Glomerular endothelial cell (primary cell): ENCODE measurements around the gene ATP8A1. TPM values are rescaled to one million over a fixed set of nuclear protein-coding genes. Genes with fewer than 3 reads are reported as not detected.

Experiments used
- DNase-seq: peaks from one replicate; pipeline ENCODE4 v3.0.0-alpha.2; 2011; ENCODE audit warnings: low read depth, low spot score; ENCODE audit errors: extremely low read depth
- total RNA-seq: library from RNA; depleted of rRNA; stranded (reverse); fragments of >200 nt; gene quantifications from 2 replicates; pipeline ENCODE4 v1.2.3, GENCODE V29; 2015

Gene ATP8A1
- total RNA-seq, 1 donor from 2014 or later = 9.7 TPM

GRCh38 chr4:42425146-42426065 is 231.5 kb downstream of the ATP8A1 start:
- DNase-seq = no peak

- DNase-seq = no peak
Measured at GRCh38 chr4:42420140-42420539, 236.8 kb downstream of the ATP8A1 start.

GRCh38 chr4:42417550-42417949 is 239.4 kb downstream of the ATP8A1 start:
- no peak for DNase-seq

GRCh38 chr4:42416017-42416416 is 240.9 kb downstream of the ATP8A1 start:
- DNase-seq = no peak

GRCh38 chr4:42415281-42415680 is 241.6 kb downstream of the ATP8A1 start:
- DNase-seq = no peak

GRCh38 chr4:42412251-42412650 is 244.7 kb downstream of the ATP8A1 start:
- DNase-seq = peak; percentile 93

GRCh38 chr4:42411803-42412202 is 245.1 kb downstream of the ATP8A1 start:
- no peak for DNase-seq

- DNase-seq = no peak
Measured at GRCh38 chr4:42410446-42410845, 246.5 kb downstream of the ATP8A1 start.

- no peak for DNase-seq
Measured at GRCh38 chr4:42404001-42404400, 252.9 kb downstream of the ATP8A1 start.

GRCh38 chr4:42401171-42401570 is 255.7 kb downstream of the ATP8A1 start:
- DNase-seq = no peak

GRCh38 chr4:42399393-42399792 is 257.5 kb downstream of the ATP8A1 start:
- no peak for DNase-seq

GRCh38 chr4:42398871-42399331 is 258.0 kb downstream of the ATP8A1 start:
- DNase-seq = no peak

- DNase-seq = no peak
Measured at GRCh38 chr4:42398171-42398870, 258.6 kb downstream of the ATP8A1 start.

GRCh38 chr4:42397635-42398170 is 259.2 kb downstream of the ATP8A1 start:
- no peak for DNase-seq

GRCh38 chr4:42396752-42397634 is 259.9 kb downstream of the ATP8A1 start, which contains the start of gene SHISA3:
TSS of gene SHISA3 (plus strand) at chr4:42397488. CDS start at chr4:42398057, 569 bp downstream.
- DNase-seq = no peak

GRCh38 chr4:42396361-42396751 is 260.5 kb downstream of the ATP8A1 start:
- DNase-seq = no peak

- DNase-seq = no peak
Measured at GRCh38 chr4:42395595-42395994, 261.3 kb downstream of the ATP8A1 start.

- no peak for DNase-seq
Measured at GRCh38 chr4:42392436-42392835, 264.5 kb downstream of the ATP8A1 start.

GRCh38 chr4:42391981-42392380 is 264.9 kb downstream of the ATP8A1 start:
- no peak for DNase-seq

GRCh38 chr4:42391355-42391664 is 265.6 kb downstream of the ATP8A1 start:
- no peak for DNase-seq
